OCI-LY3 (cell line): ENCODE measurements around the gene NPTX1.

Source experiments
- CTCF ChIP-seq: fragments of 200-600, 300-600 bp; sonication (generic); IDR thresholded peaks from 2 replicates; pipeline ENCODE4 v1.5.1; 2014; ENCODE audit warnings: antibody characterized with exemption, low read length, low read depth
- EZH2phosphoT487 ChIP-seq: fragments of 200-600 bp; shearing (Covaris generic); IDR thresholded peaks from 2 replicates; pipeline ENCODE4 v1.6.1; 2018; ENCODE audit warnings: antibody characterized with exemption, mixed run types, low read depth

GRCh38 chr17:80454557-80455335, 21.7 kb downstream of the NPTX1 start:
- TF ChIP-seq CTCF, result no peak
- TF ChIP-seq EZH2phosphoT487, result no peak
